Purkinje cell (primary cell): ENCODE measurements around the gene AGRN. TPM values are rescaled to one million over a fixed set of nuclear protein-coding genes. Genes with fewer than 3 reads are reported as not detected.

Experiments
- polyA plus RNA-seq: library from polyadenylated mRNA; unstranded; fragments of >200 nt; fragmentation: Nextera tagmentation; gene quantifications from 2 replicates; pipeline ENCODE4 v1.2.1, GENCODE V29; 2014

The AGRN gene
- polyA plus RNA-seq = 0.13 TPM in 1 of 2 replicates, not detected in the other

DNA sequence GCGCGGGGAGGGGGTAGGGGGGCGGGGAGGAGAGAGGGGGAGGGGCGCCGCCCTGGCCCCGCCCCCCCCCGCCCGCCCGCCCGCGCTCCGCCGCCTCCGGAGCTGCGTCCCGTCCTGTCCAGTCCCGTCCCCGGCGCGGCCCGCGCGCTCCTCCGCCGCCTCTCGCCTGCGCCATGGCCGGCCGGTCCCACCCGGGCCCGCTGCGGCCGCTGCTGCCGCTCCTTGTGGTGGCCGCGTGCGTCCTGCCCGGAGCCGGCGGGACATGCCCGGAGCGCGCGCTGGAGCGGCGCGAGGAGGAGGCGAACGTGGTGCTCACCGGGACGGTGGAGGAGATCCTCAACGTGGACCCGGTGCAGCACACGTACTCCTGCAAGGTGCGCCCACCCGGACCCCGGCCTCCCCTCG, at the start of gene AGRN:
Gene AGRN, plus strand, starts transcription at position 121 of the 405 bp plus-strand sequence. Its CDS starts 53 bp downstream, at position 174.

DNA sequence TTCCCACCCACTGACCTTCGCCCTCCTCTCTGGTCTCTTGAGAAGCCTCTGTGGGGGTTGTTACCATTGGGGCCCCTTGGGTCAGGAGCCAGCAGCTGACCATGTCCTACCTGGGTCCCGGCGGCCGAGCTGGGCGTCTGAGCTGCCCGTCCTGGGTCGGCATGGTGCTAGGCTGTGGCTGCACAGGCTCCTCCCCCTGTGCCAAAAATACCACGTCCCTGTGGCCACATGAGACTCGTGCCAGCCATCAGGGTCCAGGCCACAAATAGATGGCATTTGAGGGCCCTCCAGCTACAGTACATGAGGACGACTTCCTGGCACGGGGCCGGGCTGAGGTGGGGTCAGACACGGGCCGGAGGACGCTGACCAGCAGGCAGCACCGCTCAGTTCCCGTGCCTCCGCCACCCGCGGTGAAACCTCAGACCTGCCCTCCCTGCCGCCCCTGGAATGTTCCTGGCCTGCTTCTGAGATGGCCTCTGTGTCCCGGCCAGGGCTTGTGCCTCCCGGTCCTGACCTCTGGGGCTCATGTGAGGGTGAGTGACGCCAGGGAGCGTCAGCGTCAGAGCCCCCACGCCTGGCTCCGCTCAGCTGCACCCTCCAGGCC, 37.9 kb upstream of the AGRN start, which contains the start of gene PERM1:
Gene PERM1, minus strand, starts transcription at position 139 of the 604 bp plus-strand sequence. CDS start 1,064 bp downstream, outside the sequence.

DNA sequence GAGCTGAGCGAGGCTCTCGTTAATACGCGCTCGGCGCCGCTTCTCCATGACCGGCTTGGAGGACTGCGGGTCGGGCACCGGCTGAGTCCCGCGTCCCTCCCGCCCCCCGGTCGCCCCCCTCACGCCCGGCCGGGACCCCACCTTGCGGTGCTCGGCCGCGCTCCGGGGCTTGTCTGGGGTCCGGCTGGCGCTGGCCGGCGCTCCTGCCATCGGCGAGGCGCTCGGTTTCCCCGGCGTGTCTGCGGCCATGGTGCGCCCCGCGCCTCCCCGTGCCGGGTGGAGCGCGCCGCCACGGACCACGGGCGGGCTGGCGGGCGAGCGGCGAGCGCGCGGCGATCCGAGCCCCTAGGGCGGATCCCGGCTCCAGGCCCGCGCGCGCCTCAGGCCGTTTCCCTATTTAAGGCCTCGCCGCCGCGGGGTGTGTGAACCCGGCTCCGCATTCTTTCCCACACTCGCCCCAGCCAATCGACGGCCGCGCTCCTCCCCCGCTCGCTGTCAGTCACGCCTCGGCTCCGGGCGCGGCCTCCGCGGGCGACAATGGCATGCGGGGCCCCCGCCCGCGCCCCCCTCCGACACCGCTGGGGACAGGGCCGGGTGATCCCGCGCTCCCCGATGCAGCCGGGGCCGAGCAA, 20.1 kb upstream of the AGRN start, which contains the start of gene HES4:
Gene HES4, minus strand, starts transcription at position 373 of the 632 bp plus-strand sequence. Its CDS starts 124 bp downstream, at position 249.

GRCh38 chr1:1013105-1013921, 6.6 kb upstream of the AGRN start, which contains the start of gene ISG15:
Gene ISG15 (plus strand): TSS chr1:1013497. CDS start chr1:1013574, 77 bp downstream.

GRCh38 chr1:1073743-1074587, 54.0 kb downstream of the AGRN start, which contains the start of gene RNF223:
Gene RNF223 (minus strand): TSS chr1:1074306. CDS start chr1:1072566, 1,740 bp downstream.

Other genes starting within 250 kb of the AGRN start
- gene SAMD11, start 96.2 kb upstream of the AGRN start, polyA plus RNA-seq = 0.13 TPM in 1 of 2 replicates, not detected in the other
- gene NOC2L, start 60.9 kb upstream of the AGRN start, polyA plus RNA-seq = 2.5 and 8.2 TPM in 2 replicates
- gene KLHL17, start 59.5 kb upstream of the AGRN start, polyA plus RNA-seq = 0.67 and 1.1 TPM in 2 replicates
- gene PLEKHN1, start 53.6 kb upstream of the AGRN start, polyA plus RNA-seq = not detected in 2 replicates
- not detected in 2 replicates for gene PERM1, start 38.0 kb upstream of the AGRN start, polyA plus RNA-seq
- not detected in 2 replicates for gene HES4, start 20.0 kb upstream of the AGRN start, polyA plus RNA-seq
- gene ISG15, start 6.6 kb upstream of the AGRN start, polyA plus RNA-seq = 11.3 and 18.9 TPM in 2 replicates
- not detected in 2 replicates for gene RNF223, start 54.2 kb downstream of the AGRN start, polyA plus RNA-seq
- 0.26 TPM in 1 of 2 replicates, not detected in the other for gene C1orf159, start 96.0 kb downstream of the AGRN start, polyA plus RNA-seq
- not detected in 2 replicates for gene TTLL10, start 153.8 kb downstream of the AGRN start, polyA plus RNA-seq
- not detected in 2 replicates for gene TNFRSF18, start 186.5 kb downstream of the AGRN start, polyA plus RNA-seq
- gene TNFRSF4, start 194.0 kb downstream of the AGRN start, polyA plus RNA-seq = not detected in 2 replicates
- 3.7 and 10.0 TPM in 2 replicates for gene SDF4, start 211.9 kb downstream of the AGRN start, polyA plus RNA-seq
- gene B3GALT6, start 212.1 kb downstream of the AGRN start, polyA plus RNA-seq = 1.3 and 1.5 TPM in 2 replicates
- gene C1QTNF12, start 226.6 kb downstream of the AGRN start, polyA plus RNA-seq = not detected in 2 replicates